SU-DHL-6 (cell line): ENCODE results near the gene SNX6.

ENCODE experiments used
- H2AFZ ChIP-seq: fragments of 200-600 bp; sonication (generic); 2 replicates; pipeline ENCODE4 v1.6.1; 2014; ENCODE audit warnings: low read depth, mild to moderate bottlenecking, moderate library complexity, mixed read lengths, antibody characterized with exemption, low read length; ENCODE audit not compliant: severe bottlenecking
- H3F3A ChIP-seq: fragments of 200-600 bp; shearing (Covaris generic); 2 replicates; pipeline ENCODE4 v1.6.0; 2016; ENCODE audit warnings: antibody characterized with exemption, mild to moderate bottlenecking; ENCODE audit not compliant: insufficient read depth
- H3K27ac ChIP-seq: fragments of 200-600 bp; sonication (generic); 2 replicates; pipeline ENCODE4 v1.5.1; 2016; ENCODE audit warnings: low read depth, mild to moderate bottlenecking, low read length, moderate library complexity, mixed read lengths
- H3K27me3 ChIP-seq: fragments of 200-600 bp; sonication (generic), shearing (Covaris generic); 2 replicates; pipeline ENCODE4 v1.6.0; 2014; ENCODE audit warnings: mild to moderate bottlenecking, low read length
- H3K36me3 ChIP-seq: fragments of 200-600 bp; sonication (generic); 2 replicates; pipeline ENCODE4 v1.6.1; 2014; ENCODE audit warnings: mild to moderate bottlenecking, low read length, mixed read lengths
- H3K4me2 ChIP-seq: fragments of 300-600, 200-600 bp; shearing (Covaris generic), sonication (generic); 2 replicates; pipeline ENCODE4 v1.6.0; 2014; ENCODE audit warnings: low read length, low read depth, mild to moderate bottlenecking; ENCODE audit not compliant: poor library complexity, severe bottlenecking
- H3K4me3 ChIP-seq: fragments of 200-600 bp; sonication (generic); 2 replicates; pipeline ENCODE4 v1.5.1; 2014; ENCODE audit warnings: antibody characterized with exemption, low read length, mild to moderate bottlenecking, mixed read lengths; ENCODE audit not compliant: insufficient read depth, poor library complexity, severe bottlenecking
- H3K79me2 ChIP-seq: fragments of 200-600 bp; sonication (generic); 2 replicates; pipeline ENCODE4 v1.6.1; 2014; ENCODE audit warnings: mild to moderate bottlenecking, low read length, moderate library complexity; ENCODE audit not compliant: insufficient read depth
- H3K9ac ChIP-seq: fragments of 200-600 bp; sonication (generic); 2 replicates; pipeline ENCODE4 v1.7.0; 2014; ENCODE audit warnings: mild to moderate bottlenecking, low read length
- H3K9me2 ChIP-seq: fragments of 200-600 bp; sonication (generic); replicated peaks from 2 replicates; pipeline ENCODE4 v1.6.1; 2014; ENCODE audit warnings: low read length; ENCODE audit not compliant: insufficient read depth
- H3K9me3 ChIP-seq: fragments of 200-600 bp; sonication (generic); 2 replicates; pipeline ENCODE4 v1.6.1; 2014; ENCODE audit warnings: low read length, mixed read lengths; ENCODE audit not compliant: insufficient read depth
- H4K20me1 ChIP-seq: fragments of 200-600 bp; sonication (generic); 2 replicates; pipeline ENCODE4 v1.6.1; 2014; ENCODE audit warnings: low read depth, mild to moderate bottlenecking, antibody characterized with exemption, low read length, moderate library complexity, mixed read lengths
- CTCF ChIP-seq: fragments of 200-600 bp; sonication (generic); IDR thresholded peaks from one replicate; pipeline ENCODE4 v1.5.1; 2017; ENCODE audit warnings: antibody characterized with exemption, mild to moderate bottlenecking, low read length, moderate library complexity; ENCODE audit not compliant: insufficient read depth, poor library complexity, severe bottlenecking
- EZH2phosphoT487 ChIP-seq: fragments of 200-600 bp; sonication (generic), shearing (Covaris generic); conservative IDR thresholded peaks from 2 replicates; pipeline ENCODE4 v1.6.1; 2018; ENCODE audit warnings: mild to moderate bottlenecking, antibody characterized with exemption, low read length, moderate library complexity, mixed read lengths

SNX6 gene

GRCh38 chr14:34610101-34610500 lies 19.8 kb downstream of the SNX6 start:
- no peaks in the 10 kb centered on the region for H3K9me3 ChIP-seq
- TF ChIP-seq CTCF, result no peak
- no peaks in the 10 kb centered on the region for H4K20me1 ChIP-seq
- no peaks in the 10 kb centered on the region for H3K79me2 ChIP-seq
- no peaks in the 10 kb centered on the region for H3K27me3 ChIP-seq
- H3K9ac ChIP-seq, result no peak overlapping the region
- H3K4me2 ChIP-seq, result no peak overlapping the region
- H3F3A ChIP-seq, result 0 out of 2 replicates have a peak, but pooled peaks cover under 1% of the 10 kb centered on the region
- H2AFZ ChIP-seq, result no peak overlapping the region
- peaks cover 8% of the 10 kb centered on the region; the same call in 1 of the 2 replicates for H3K36me3 ChIP-seq
- no peaks in the 10 kb centered on the region for H3K9me2 ChIP-seq
- no peak overlapping the region for H3K4me3 ChIP-seq
- H3K27ac ChIP-seq, result no peak overlapping the region

DNA sequence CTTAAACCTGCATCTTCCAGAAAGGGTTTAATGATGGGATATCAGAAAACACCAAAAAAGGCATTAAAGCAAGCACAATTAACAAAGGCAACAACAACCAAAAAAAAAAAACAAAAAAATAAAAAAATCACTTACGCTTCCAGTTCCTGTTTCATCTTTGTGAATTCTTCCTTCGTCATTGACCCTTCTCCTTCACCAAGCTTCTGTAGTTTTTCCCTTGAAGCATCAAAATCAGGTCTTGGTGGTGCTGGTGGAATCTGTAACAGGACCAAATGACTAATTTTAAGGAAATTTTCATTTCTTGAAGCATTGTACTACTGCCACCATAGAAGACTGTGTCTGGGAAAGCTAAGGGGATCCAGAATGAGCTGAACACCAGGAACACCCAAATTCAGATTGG lies 24.5 kb downstream of the SNX6 start:
- Histone ChIP-seq H3K4me2 (no peak overlapping the region), H3K27me3 (no peaks in the 10 kb centered on the region), H3F3A (0 out of 2 replicates have a peak, but pooled peaks cover 7% of the 10 kb centered on the region), H3K9me2 (no peaks in the 10 kb centered on the region), H3K79me2 (no peaks in the 10 kb centered on the region), H3K9me3 (no peaks in the 10 kb centered on the region), H4K20me1 (no peaks in the 10 kb centered on the region), H3K27ac (no peak overlapping the region), H3K9ac (no peak overlapping the region), H3K36me3 (peaks cover 27% of the 10 kb centered on the region; the same call in 1 of the 2 replicates), H2AFZ (no peak overlapping the region), H3K4me3 (no peak overlapping the region)
- TF ChIP-seq EZH2phosphoT487 (no peak), CTCF (no peak)

GRCh38 chr14:34604995-34605394 lies 25.0 kb downstream of the SNX6 start:
- Histone ChIP-seq H3K4me2 (no peak overlapping the region), H2AFZ (no peak overlapping the region), H3K9me2 (no peaks in the 10 kb centered on the region), H3K4me3 (no peak overlapping the region), H3K79me2 (no peaks in the 10 kb centered on the region), H3K9ac (no peak overlapping the region), H4K20me1 (no peaks in the 10 kb centered on the region), H3F3A (0 out of 2 replicates have a peak, but pooled peaks cover 7% of the 10 kb centered on the region), H3K27me3 (no peaks in the 10 kb centered on the region), H3K27ac (no peak overlapping the region), H3K36me3 (peaks cover 27% of the 10 kb centered on the region; the same call in 1 of the 2 replicates), H3K9me3 (no peaks in the 10 kb centered on the region)
- TF ChIP-seq EZH2phosphoT487, result no peak
- TF ChIP-seq CTCF, result no peak
